WERI-Rb-1 (cell line): ENCODE measurements around the gene RAB3C.

Experiments used
- DNase-seq: peaks from one replicate; pipeline ENCODE4 v3.0.0-alpha.2; 2020
- H3K27ac ChIP-seq: fragments of 250-450 bp; sonication (Bioruptor Pico); 2 replicates; pipeline ENCODE4 v1.5.1; 2020; ENCODE audit warnings: mild to moderate bottlenecking, moderate library complexity
- H3K27me3 ChIP-seq: fragments of 250-450 bp; sonication (Bioruptor Pico); 2 replicates; pipeline ENCODE4 v1.5.1; 2021; ENCODE audit warnings: mild to moderate bottlenecking, low read depth, moderate library complexity; ENCODE audit not compliant: insufficient read depth, severe bottlenecking
- H3K36me3 ChIP-seq: fragments of 250-450 bp; sonication (Bioruptor Pico); 2 replicates; pipeline ENCODE4 v1.5.1; 2020; ENCODE audit warnings: mild to moderate bottlenecking, moderate library complexity
- H3K4me3 ChIP-seq: 2 replicates; pipeline ENCODE4 v1.5.1; 2011; ENCODE audit warnings: low read depth, mild to moderate bottlenecking, control low read depth, low read length
- H3K9me3 ChIP-seq: fragments of 250-450 bp; sonication (Bioruptor Pico); 2 replicates; pipeline ENCODE4 v1.5.1; 2021; ENCODE audit warnings: mild to moderate bottlenecking, moderate library complexity; ENCODE audit not compliant: severe bottlenecking
- CTCF ChIP-seq: IDR thresholded peaks from 2 replicates; pipeline ENCODE4 v1.5.1; 2011; ENCODE audit warnings: low read depth, mild to moderate bottlenecking, control low read depth, inconsistent platforms, low read length

The RAB3C gene

GRCh38 chr5:58745350-58745749, 162.5 kb downstream of the RAB3C start:
- Histone ChIP-seq H3K27ac (no peak overlapping the region), H3K36me3 (no peaks in the 10 kb centered on the region), H3K9me3 (no peaks in the 10 kb centered on the region), H3K4me3 (no peak overlapping the region), H3K27me3 (no peaks in the 10 kb centered on the region)
- TF ChIP-seq CTCF: no peak
- DNase-seq: no peak

GRCh38 chr5:58746321-58746720, 163.4 kb downstream of the RAB3C start:
- no peaks in the 10 kb centered on the region for H3K9me3 ChIP-seq
- H3K36me3 ChIP-seq: no peaks in the 10 kb centered on the region
- no peak overlapping the region for H3K27ac ChIP-seq
- no peak overlapping the region for H3K4me3 ChIP-seq
- no peak for DNase-seq
- no peaks in the 10 kb centered on the region for H3K27me3 ChIP-seq
- no peak for TF ChIP-seq CTCF

DNA sequence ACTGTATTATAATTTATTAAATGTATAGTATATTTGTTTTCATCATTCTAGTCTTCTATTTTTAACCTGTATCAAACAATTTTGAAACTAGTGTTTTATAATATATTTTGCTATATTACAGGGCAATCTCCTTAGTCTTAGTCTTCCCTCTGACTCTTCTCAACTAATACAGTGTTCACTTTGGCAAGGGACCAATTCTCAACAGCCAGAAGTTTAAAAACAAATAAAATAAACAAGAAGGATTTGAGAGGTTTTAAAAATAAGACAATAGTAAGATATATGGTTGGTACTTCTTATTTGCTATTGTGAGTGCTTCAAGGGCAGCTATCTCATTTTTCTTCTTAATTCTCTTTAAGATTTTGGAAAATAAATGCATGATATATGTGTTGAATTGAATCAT, 167.2 kb downstream of the RAB3C start:
- no peak overlapping the region for H3K4me3 ChIP-seq
- H3K9me3 ChIP-seq: no peaks in the 10 kb centered on the region
- TF ChIP-seq CTCF: no peak
- no peak overlapping the region for H3K27ac ChIP-seq
- H3K36me3 ChIP-seq: no peaks in the 10 kb centered on the region
- DNase-seq: no peak
- no peaks in the 10 kb centered on the region for H3K27me3 ChIP-seq

- Histone ChIP-seq H3K9me3 (no peaks in the 10 kb centered on the region), H3K4me3 (no peak overlapping the region), H3K27ac (no peak overlapping the region), H3K36me3 (no peaks in the 10 kb centered on the region), H3K27me3 (no peaks in the 10 kb centered on the region)
- peak; percentile 30 for DNase-seq
- TF ChIP-seq CTCF: no peak
These were observed 168.5 kb downstream of the RAB3C start for GRCh38 chr5:58751222-58751837.

GRCh38 chr5:58752104-58752503, 169.2 kb downstream of the RAB3C start:
- TF ChIP-seq CTCF: no peak
- DNase-seq: no peak
- H3K36me3 ChIP-seq: no peaks in the 10 kb centered on the region
- no peak overlapping the region for H3K27ac ChIP-seq
- H3K4me3 ChIP-seq: no peak overlapping the region
- H3K27me3 ChIP-seq: no peaks in the 10 kb centered on the region
- H3K9me3 ChIP-seq: no peaks in the 10 kb centered on the region

GRCh38 chr5:58753446-58753845, 170.6 kb downstream of the RAB3C start:
- no peaks in the 10 kb centered on the region for H3K27me3 ChIP-seq
- H3K9me3 ChIP-seq: no peaks in the 10 kb centered on the region
- H3K36me3 ChIP-seq: no peaks in the 10 kb centered on the region
- no peak overlapping the region for H3K27ac ChIP-seq
- TF ChIP-seq CTCF: no peak
- H3K4me3 ChIP-seq: no peak overlapping the region
- no peak for DNase-seq
